Activated CD8-positive, alpha-beta memory T cell treated with anti-CD3 and anti-CD28 coated beads, Interleukin-2, amount 50 U/mL, for 24 hours (primary cell): ENCODE measurements around the gene COG4.
"Not testable (repeated sequence)": the region's sequence is repeated elsewhere in the genome, so short reads cannot be mapped to it uniquely, and the experiment has no call there.

ENCODE experiments used
- DNase-seq: peaks from one replicate; pipeline ENCODE4 v3.0.0-alpha.2; 2020; ENCODE audit errors: extremely low read depth

Gene COG4

GRCh38 chr16:70523076-70523742, at the start of gene COG4:
Gene COG4 (minus strand): TSS chr16:70523554. CDS start chr16:70523543, 11 bp downstream.
- DNase-seq = peak; percentile 82

DNA sequence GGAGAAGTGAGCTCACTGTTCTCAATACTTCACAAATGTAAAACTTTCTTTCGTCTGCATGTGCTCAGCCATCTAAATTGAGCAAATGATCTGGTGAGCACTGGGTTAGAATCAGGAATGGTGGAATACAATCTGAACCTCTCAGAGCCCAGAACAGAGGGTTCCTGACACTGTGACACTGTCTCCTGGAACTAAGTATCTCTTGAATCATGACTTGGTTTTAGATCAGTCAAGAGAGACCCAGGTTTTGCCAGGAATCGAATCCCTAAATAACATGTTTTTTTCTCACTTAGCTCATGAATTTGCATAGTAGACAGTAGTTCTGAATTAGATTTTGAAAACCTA, 49.5 kb upstream of the COG4 start:
- DNase-seq = no peak

- no peak for DNase-seq
These were observed 48.9 kb upstream of the COG4 start for GRCh38 chr16:70572050-70572925.

- DNase-seq = no peak
These were observed 48.3 kb upstream of the COG4 start for GRCh38 chr16:70571623-70572022.

- DNase-seq = no peak
These were observed 47.7 kb upstream of the COG4 start for GRCh38 chr16:70570967-70571570.

DNA sequence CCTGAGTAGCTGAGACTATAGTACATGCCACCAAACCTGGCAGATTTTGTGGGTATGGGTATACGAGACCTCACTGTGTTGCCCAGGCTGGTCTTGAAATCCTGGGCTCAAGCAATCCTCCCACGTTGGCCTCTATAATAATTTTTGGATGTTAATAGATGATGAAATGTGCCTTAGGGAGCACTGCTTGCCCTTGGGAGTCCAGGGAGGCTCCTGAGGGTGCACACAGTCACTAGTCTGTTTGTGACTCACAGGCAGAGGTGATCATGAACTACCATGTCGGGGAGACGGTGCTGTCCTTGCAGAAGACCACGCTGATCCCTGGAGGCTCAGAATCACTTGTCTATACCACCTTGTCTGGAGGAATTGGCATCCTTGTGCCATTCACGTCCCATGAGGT, 46.4 kb upstream of the COG4 start:
- DNase-seq = no peak

GRCh38 chr16:70568601-70569237, 45.4 kb upstream of the COG4 start:
- DNase-seq = no peak

DNA sequence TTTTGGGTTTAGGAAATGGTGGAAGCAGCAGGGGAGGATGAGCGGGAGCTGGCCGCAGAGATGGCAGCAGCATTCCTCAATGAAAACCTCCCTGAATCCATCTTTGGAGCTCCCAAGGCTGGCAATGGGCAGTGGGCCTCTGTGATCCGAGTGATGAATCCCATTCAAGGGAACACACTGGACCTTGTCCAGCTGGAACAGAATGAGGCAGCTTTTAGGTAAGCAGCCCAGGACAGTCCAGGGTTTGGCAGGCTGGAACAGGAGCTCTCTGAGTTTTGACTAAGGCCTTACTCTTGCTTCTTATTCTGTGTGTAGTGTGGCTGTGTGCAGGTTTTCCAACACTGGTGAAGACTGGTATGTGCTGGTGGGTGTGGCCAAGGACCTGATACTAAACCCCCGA, 41.7 kb upstream of the COG4 start:
- DNase-seq = no peak

DNA sequence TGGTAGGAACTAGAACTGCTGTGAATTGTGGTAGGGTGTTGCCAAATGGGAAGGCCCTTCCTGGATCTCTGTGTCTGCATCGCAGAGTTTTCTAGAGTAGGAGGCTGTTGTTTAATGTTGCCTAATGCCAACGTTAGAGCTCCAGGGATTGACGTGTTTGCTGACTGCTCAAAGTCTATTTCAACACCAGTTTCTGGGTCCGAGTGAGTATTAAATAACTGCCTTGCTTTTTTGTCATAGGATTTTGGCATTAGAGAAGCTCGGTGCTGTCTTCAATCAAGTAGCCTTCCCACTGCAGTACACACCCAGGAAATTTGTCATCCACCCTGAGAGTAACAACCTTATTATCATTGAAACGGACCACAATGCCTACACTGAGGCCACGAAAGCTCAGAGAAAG, 40.3 kb upstream of the COG4 start:
- no peak for DNase-seq

- no peak for DNase-seq
These were observed 38.3 kb upstream of the COG4 start for GRCh38 chr16:70561623-70562022.

- no peak for DNase-seq
These were observed 32.7 kb upstream of the COG4 start for GRCh38 chr16:70556063-70556462.

DNA sequence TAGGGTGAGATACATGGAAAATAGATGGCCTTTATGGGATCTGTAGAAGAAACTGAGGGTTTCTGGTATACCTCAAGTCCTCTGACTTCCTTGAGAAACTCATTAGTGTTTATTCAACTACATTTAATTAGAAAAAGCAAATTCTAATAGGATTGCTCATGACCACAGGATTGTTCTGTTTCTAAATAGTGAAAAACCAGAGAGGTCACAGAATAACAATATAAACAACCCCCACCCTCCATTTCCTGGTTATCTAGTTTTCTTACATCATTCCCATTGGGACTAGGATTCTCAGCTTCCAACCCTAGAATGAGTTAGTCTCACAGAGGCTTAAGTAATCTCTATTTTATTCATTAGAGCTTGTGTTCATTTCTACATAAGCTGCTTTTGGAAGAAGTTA, 30.3 kb upstream of the COG4 start:
- no peak for DNase-seq

DNA sequence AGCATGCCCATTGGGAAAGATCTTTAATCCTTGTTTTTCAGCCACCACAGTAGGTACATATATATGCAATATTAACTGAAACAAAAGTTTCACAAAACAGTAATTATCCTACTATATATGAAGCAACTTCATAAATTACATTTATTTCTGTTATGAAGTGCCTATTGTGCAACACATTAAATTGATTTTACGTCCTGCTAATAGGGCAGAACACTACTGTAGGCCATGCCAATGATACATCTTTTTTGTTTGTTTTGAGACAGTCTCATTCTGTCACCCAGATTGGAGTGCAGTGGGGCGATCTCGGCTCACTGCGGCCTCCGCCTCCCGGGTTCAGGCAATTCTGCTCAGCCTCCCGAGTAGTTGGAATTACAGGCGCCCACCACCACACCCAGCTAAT, 29.3 kb upstream of the COG4 start:
- no peak for DNase-seq

GRCh38 chr16:70551788-70552187, 28.4 kb upstream of the COG4 start:
- DNase-seq = no peak

DNA sequence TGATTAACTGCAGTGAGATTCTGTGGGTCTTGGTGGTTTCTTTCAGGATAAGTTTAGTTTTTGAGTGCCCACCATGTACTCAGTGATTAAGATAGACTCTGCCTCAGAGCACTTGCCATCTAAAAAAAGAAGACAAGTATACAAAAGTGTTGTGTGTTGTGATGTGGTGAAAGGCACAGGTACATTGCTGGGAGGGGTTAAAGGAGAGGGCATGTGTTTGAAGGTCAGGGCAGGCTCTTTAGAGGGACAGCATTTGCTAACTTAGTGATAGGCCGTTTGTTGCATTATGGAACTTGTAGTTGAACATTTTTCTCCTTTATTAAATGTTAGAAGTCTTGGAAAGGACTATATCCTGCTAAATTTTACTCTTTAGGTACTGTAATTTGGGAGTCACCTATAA, 26.7 kb upstream of the COG4 start:
- no peak for DNase-seq

- DNase-seq = no peak
These were observed 25.6 kb upstream of the COG4 start for GRCh38 chr16:70548936-70549335.

DNA sequence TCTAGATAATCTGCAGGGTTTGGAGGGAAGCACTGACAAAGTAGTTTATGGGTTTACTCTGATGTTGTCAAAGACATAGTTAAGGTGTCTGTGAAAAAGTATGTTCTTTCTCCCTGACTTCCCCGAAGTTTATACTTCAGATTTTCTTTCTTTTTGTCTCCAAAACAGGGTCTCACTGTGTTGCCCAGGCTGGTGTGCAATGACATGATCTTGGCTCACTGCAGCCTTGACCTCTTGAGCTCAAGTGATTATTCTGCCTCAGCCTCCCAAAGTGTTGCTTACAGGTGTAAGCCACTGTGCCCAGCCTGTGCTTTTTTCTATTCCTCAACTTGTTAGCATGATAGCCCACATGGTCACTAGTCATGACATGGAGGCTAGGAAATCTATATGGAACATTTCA, 21.2 kb upstream of the COG4 start:
- DNase-seq = no peak

GRCh38 chr16:70540994-70541393, 17.6 kb upstream of the COG4 start:
- no peak for DNase-seq

DNA sequence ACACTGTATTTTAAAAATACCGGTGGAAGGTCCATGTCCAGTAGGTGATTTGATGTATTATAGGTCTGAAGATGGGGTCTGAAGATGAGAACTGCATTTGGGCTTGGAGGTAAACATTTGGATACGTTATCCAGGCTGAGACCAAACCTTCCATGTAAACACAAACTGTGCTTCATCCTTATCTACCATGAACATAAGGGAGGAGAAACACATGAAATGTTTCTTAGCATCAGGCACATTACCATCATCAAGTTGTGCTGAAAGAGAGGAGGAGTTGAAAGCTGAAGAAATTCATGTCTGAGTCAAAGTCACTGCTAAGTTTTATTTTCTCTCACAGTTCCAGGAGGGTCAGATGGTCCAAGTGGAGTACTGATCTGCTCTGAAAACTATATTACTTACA, 11.6 kb upstream of the COG4 start:
- no peak for DNase-seq

GRCh38 chr16:70529954-70530353, 6.6 kb upstream of the COG4 start:
- DNase-seq = not testable (repeated sequence)

- no peak for DNase-seq
These were observed 5.9 kb upstream of the COG4 start for GRCh38 chr16:70529051-70529777.
